SK-N-MC (cell line): ENCODE measurements around the gene SPIRE1.

ENCODE experiments used
- EZH2 ChIP-seq: fragments of 200-600 bp; sonication (generic); IDR thresholded peaks from one replicate; pipeline ENCODE4 v1.6.1; 2017; ENCODE audit warnings: antibody characterized with exemption
- FOXP2 ChIP-seq: optimal IDR thresholded peaks from 2 replicates; pipeline ENCODE3; 2011; ENCODE audit warnings: mild to moderate bottlenecking, moderate library complexity; ENCODE audit not compliant: insufficient read depth; ENCODE audit errors: extremely low read length, control extremely low read depth
- POLR2AphosphoS5 ChIP-seq: IDR thresholded peaks from 2 replicates; pipeline ENCODE4 v1.6.1; 2012; ENCODE audit warnings: mild to moderate bottlenecking, low read depth, low read length, borderline replicate concordance

DNA sequence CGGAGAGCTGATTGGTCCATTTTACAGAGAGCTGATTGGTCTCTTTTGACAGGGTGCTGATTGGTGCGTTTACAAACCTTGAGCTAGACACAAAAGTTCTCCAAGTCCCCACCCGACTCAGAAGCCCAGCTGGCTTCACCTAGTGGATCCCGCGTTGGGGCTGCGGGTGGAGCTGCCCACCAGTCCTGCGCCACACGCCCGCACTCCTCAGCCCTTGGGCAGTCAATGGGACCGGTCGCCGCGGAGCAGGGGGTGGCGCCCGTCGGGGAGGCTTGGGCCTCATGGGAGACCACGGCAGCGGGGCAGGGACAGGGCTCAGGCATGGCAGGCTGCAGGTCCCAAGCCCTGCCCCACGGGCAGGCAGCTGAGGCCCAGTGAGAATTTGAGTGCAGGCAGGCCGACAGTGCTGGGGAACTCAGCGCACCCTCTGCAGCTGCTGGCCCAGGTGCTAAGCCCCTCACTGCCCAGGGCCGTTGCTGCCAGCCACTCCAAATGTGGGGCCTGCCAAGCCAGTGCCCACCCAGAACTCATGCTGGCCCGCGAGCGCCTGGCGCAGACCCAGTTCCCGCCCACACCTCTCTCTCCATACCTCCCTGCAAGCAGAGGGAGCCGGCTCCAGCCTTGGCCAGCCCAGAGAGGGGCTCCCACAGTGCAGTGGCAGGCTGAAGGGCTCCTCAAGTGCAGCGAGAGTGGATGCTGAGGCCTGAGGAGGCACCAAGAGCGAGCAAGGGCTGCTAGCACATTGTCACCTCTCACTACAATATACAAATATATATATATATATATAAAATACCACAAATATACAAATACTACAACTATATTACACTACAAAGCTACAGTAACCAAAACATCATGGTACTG, 100.7 kb downstream of the SPIRE1 start:
- TF ChIP-seq EZH2 (no peak), POLR2AphosphoS5 (no peak), FOXP2 (no peak)
